Measurements from ENCODE around the gene REG4. TPM values are rescaled to one million over a fixed set of nuclear protein-coding genes. Genes with fewer than 3 reads are reported as not detected.

Gene REG4
- total and polyA plus RNA-seq, 2 donors, result 0.76 to 1.2 TPM

DNA sequence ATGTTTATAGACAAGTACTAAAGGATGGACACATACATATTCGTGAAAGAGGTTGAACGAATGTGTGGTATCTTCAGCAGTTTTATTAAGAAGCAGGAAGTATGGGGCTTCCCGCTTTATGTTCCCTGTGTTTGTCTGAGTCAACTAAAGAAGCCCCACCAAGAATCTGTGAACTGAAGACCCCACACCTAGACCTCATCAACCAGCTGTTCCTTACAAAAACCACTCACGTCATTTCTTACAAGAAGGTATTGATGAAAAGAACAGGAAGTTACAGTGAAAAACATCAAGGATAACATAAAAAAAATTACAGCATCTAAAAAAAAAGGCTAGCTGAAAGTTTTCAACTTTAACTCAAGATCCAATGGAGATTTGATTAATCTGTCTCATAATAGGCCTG is 12.3 kb downstream of the REG4 start:
- no peaks in the 10 kb centered on the region for H3K27me3 ChIP-seq (ENCODE audit: control insufficient read depth in 2 of 2, insufficient read depth in 1 of 2, low read length in 1 of 2)
- H3K4me1 ChIP-seq (ENCODE audit: control insufficient read depth in 2 of 2, insufficient read depth in 2 of 2, low read length in 2 of 2), result peaks cover 0 to 9% of the 10 kb centered on the region in 2 donors
- DNase-seq (ENCODE audit: low read depth in 6 of 9, low spot score in 9 of 9), result peak in 2 of 9 donors; percentile 6 to 30
- no peaks in the 10 kb centered on the region for H3K9me3 ChIP-seq (ENCODE audit: control insufficient read depth in 2 of 2, insufficient read depth in 1 of 2, low read length in 1 of 2)
- no peaks in the 10 kb centered on the region for H3K36me3 ChIP-seq (ENCODE audit: control insufficient read depth in 2 of 2, insufficient read depth in 2 of 2, low read length in 1 of 2)
- no peak overlapping the region for H3K27ac ChIP-seq (ENCODE audit: low read depth in 1 of 2, low read length in 1 of 2)
- 73% methylated on average over 4 of the region's 4 CpGs for WGBS
- no peak overlapping the region for H3K4me3 ChIP-seq (ENCODE audit: low read length in 2 of 2)

DNA sequence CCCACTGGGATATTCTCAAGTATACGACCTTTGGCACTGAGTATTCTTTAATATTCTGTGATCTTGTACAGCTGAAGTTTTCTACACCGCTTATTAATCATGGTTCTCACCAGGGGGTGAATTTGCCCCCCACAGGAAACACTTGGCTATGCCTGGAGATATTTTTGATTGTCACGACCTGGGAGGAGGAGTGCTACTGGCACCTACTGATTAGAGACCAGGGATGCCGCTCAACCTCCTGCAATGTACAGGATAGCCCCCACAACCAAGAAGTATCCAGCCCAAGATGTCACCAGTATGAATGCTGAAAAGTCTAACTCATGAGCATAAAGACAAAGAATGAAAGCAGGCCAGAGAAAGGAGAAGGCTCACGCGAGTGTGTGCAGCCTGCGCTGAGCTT is 13.7 kb downstream of the REG4 start:
- H3K36me3 ChIP-seq (ENCODE audit: control insufficient read depth in 2 of 2, insufficient read depth in 2 of 2, low read length in 1 of 2), result no peaks in the 10 kb centered on the region
- peaks cover 0 to 9% of the 10 kb centered on the region in 2 donors for H3K4me1 ChIP-seq (ENCODE audit: control insufficient read depth in 2 of 2, insufficient read depth in 2 of 2, low read length in 2 of 2)
- no peaks in the 10 kb centered on the region for H3K27me3 ChIP-seq (ENCODE audit: control insufficient read depth in 2 of 2, insufficient read depth in 1 of 2, low read length in 1 of 2)
- no peaks in the 10 kb centered on the region for H3K9me3 ChIP-seq (ENCODE audit: control insufficient read depth in 2 of 2, insufficient read depth in 1 of 2, low read length in 1 of 2)
- no peak overlapping the region for H3K4me3 ChIP-seq (ENCODE audit: low read length in 2 of 2)
- no peak for DNase-seq (ENCODE audit: low read depth in 6 of 9, low spot score in 9 of 9)
- 98% methylated on average over 7 of the region's 7 CpGs for WGBS
- no peak overlapping the region for H3K27ac ChIP-seq (ENCODE audit: low read depth in 1 of 2, low read length in 1 of 2)

DNA sequence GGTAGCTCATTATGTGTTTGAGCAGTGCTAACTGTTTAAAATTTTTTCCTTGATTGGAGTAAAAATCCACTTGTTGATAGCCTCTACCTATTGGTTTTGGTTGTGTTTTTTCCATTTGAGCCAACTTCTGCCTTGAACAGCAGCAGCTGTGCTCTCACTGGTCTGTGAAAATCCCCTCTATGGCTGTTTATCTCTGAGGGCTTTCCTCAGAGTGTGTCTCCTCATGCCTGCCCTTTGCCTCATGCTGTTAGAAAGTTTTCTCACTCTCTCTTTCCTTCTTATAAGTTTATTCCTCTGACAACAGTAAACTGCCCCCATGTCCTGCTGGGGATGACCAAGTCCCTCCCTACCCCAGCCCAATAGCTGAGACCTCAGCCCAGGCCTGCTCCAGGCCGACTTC is 14.1 kb downstream of the REG4 start:
- H3K27ac ChIP-seq (ENCODE audit: low read depth in 1 of 2, low read length in 1 of 2), result no peak overlapping the region
- peaks cover 0 to 9% of the 10 kb centered on the region in 2 donors for H3K4me1 ChIP-seq (ENCODE audit: control insufficient read depth in 2 of 2, insufficient read depth in 2 of 2, low read length in 2 of 2)
- no peaks in the 10 kb centered on the region for H3K9me3 ChIP-seq (ENCODE audit: control insufficient read depth in 2 of 2, insufficient read depth in 1 of 2, low read length in 1 of 2)
- H3K27me3 ChIP-seq (ENCODE audit: control insufficient read depth in 2 of 2, insufficient read depth in 1 of 2, low read length in 1 of 2), result no peaks in the 10 kb centered on the region
- H3K36me3 ChIP-seq (ENCODE audit: control insufficient read depth in 2 of 2, insufficient read depth in 2 of 2, low read length in 1 of 2), result no peaks in the 10 kb centered on the region
- no peak for DNase-seq (ENCODE audit: low read depth in 6 of 9, low spot score in 9 of 9)
- WGBS, result 92% methylated on average over 1 of the region's 1 CpG
- H3K4me3 ChIP-seq (ENCODE audit: low read length in 2 of 2), result no peak overlapping the region

DNA sequence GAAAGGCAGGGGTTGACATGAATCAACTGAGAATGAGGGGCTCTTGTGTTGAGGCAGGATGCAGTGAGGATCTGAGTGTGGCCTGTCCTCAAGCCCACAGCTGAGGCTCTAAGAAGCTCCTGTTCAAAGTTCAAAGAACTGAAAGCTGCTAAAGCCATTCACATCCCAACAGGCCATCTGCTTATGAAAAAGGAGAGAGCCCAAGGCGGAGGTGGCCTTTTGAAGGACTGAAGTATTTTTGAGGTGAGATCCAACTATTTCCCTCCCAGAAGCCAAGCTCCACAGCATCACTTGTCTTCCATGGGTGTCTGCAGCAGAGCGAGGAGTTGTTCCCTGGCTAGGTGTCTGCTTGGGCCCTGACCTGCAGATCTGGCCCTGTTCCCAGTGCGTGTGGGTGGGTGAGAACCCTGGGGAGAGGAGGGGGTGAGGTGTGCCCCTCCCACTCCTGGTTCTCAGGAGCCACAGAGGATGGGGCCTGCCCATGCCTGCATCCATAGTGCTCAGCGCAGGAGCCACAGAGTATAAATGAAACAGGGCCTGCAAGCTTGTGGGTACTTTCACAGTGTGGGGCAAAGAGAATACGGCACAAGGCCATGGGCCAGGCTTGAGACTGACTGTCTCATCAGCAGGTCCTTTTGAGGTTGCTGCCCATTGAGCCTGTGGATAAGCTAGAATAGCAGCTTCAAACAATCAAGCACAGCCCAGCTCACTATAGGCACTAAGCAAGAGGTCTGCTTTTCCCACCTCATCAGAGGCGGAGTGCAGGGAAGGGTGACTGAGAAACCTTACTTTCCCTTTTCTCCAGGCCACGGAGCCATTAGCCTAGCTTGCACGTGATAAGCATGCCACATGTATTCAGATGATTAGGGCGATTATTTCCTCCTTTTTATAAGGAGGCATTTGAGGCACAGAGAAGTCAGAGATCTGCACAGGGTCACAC is 15.7 kb downstream of the REG4 start:
- Histone ChIP-seq H3K4me3 (ENCODE audit: low read length in 2 of 2) (no peak overlapping the region), H3K9me3 (ENCODE audit: control insufficient read depth in 2 of 2, insufficient read depth in 1 of 2, low read length in 1 of 2) (no peaks in the 10 kb centered on the region), H3K4me1 (ENCODE audit: control insufficient read depth in 2 of 2, insufficient read depth in 2 of 2, low read length in 2 of 2) (peaks cover 0 to 9% of the 10 kb centered on the region in 2 donors), H3K27ac (ENCODE audit: low read depth in 1 of 2, low read length in 1 of 2) (no peak overlapping the region), H3K36me3 (ENCODE audit: control insufficient read depth in 2 of 2, insufficient read depth in 2 of 2, low read length in 1 of 2) (no peaks in the 10 kb centered on the region), H3K27me3 (ENCODE audit: control insufficient read depth in 2 of 2, insufficient read depth in 1 of 2, low read length in 1 of 2) (no peaks in the 10 kb centered on the region)
- DNase-seq (ENCODE audit: low read depth in 6 of 9, low spot score in 9 of 9), result no peak
- WGBS, result 95% methylated on average over 9 of the region's 9 CpGs

DNA sequence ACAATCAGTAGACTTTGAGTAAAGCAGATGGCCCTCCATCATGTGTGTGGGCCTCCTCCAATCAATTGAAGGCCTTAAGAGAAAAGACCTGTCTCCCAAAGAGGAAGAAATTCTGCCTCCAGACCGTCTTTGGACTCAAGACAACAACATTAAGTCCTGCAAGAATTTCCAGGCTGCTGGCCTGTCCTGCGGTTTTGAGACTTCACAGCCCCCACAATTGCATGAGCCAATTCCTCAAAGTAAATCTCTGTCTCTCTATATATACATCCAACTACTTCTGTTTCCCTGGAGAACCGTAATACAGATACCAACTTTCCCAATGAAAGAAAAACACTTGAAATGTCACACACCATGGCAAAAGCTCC is 16.4 kb downstream of the REG4 start:
- Histone ChIP-seq H3K36me3 (ENCODE audit: control insufficient read depth in 2 of 2, insufficient read depth in 2 of 2, low read length in 1 of 2) (no peaks in the 10 kb centered on the region), H3K9me3 (ENCODE audit: control insufficient read depth in 2 of 2, insufficient read depth in 1 of 2, low read length in 1 of 2) (no peaks in the 10 kb centered on the region), H3K4me1 (ENCODE audit: control insufficient read depth in 2 of 2, insufficient read depth in 2 of 2, low read length in 2 of 2) (peaks cover 0 to 7% of the 10 kb centered on the region in 2 donors), H3K27me3 (ENCODE audit: control insufficient read depth in 2 of 2, insufficient read depth in 1 of 2, low read length in 1 of 2) (no peaks in the 10 kb centered on the region), H3K4me3 (ENCODE audit: low read length in 2 of 2) (no peak overlapping the region), H3K27ac (ENCODE audit: low read depth in 1 of 2, low read length in 1 of 2) (no peak overlapping the region)
- 92% methylated on average over 3 of the region's 3 CpGs for WGBS
- no peak for DNase-seq (ENCODE audit: low read depth in 6 of 9, low spot score in 9 of 9)

DNA sequence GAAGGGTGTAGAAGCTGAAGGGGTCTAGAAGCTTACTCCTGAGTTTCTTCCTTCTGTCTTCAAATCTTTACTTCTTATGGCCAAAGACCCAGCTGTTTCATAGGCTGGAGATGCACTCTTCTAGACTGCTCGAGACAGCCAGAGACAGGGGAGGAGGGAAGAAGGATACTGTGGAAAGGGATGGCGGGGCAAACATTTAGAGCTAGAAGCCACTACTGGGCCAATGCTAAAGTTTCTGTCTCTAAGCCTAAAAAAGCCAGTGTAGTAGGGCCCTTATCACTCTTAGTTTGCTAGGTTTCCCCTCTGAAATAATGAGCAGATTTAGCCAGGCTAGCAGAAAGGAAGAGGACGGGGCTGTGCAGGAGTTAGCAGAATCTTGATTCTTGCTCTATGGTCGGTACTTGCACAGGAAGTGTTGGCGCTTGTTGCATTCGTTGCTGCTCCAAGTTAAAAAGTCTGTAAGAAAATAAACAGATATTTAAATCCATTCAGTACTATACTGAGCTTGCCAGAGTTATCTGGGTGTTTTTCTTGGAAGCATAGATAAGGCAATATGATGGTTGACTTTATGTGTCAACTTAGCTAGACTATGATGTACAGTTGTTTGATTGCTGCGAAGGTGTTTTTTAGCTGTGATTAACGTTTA is 16.9 kb downstream of the REG4 start:
- H3K36me3 ChIP-seq (ENCODE audit: control insufficient read depth in 2 of 2, insufficient read depth in 2 of 2, low read length in 1 of 2), result no peaks in the 10 kb centered on the region
- DNase-seq (ENCODE audit: low read depth in 6 of 9, low spot score in 9 of 9), result no peak
- no peaks in the 10 kb centered on the region for H3K27me3 ChIP-seq (ENCODE audit: control insufficient read depth in 2 of 2, insufficient read depth in 1 of 2, low read length in 1 of 2)
- H3K27ac ChIP-seq (ENCODE audit: low read depth in 1 of 2, low read length in 1 of 2), result no peak overlapping the region
- no peaks in the 10 kb centered on the region for H3K9me3 ChIP-seq (ENCODE audit: control insufficient read depth in 2 of 2, insufficient read depth in 1 of 2, low read length in 1 of 2)
- H3K4me1 ChIP-seq (ENCODE audit: control insufficient read depth in 2 of 2, insufficient read depth in 2 of 2, low read length in 2 of 2), result peaks cover 0 to 2% of the 10 kb centered on the region in 2 donors
- WGBS, result 90% methylated on average over 8 of the region's 8 CpGs
- H3K4me3 ChIP-seq (ENCODE audit: low read length in 2 of 2), result no peak overlapping the region

DNA sequence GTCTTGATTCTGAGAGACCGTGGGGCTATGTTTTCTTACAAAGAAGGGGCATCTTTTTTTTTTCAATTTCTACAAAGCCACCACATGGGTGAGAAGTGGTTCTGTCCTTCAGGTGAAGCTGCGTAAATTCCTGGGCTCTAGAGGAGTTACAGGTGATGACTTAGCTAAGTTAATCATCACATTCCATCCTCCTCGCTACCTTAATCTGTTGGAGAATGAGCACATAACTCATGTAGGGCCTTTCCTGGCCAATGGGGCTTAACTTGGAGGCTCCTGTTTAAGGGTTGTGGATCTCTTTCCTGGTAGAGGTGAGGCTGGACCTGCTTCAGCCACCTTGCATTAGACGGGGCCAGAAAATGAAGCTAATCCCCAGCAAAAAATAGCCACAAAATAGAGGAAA is 19.9 kb downstream of the REG4 start:
- H3K4me3 ChIP-seq (ENCODE audit: low read length in 2 of 2), result no peak overlapping the region
- H3K36me3 ChIP-seq (ENCODE audit: control insufficient read depth in 2 of 2, insufficient read depth in 2 of 2, low read length in 1 of 2), result no peaks in the 10 kb centered on the region
- no peaks in the 10 kb centered on the region for H3K4me1 ChIP-seq (ENCODE audit: control insufficient read depth in 2 of 2, insufficient read depth in 2 of 2, low read length in 2 of 2)
- no peak for DNase-seq (ENCODE audit: low read depth in 6 of 9, low spot score in 9 of 9)
- H3K27me3 ChIP-seq (ENCODE audit: control insufficient read depth in 2 of 2, insufficient read depth in 1 of 2, low read length in 1 of 2), result no peaks in the 10 kb centered on the region
- no peak overlapping the region for H3K27ac ChIP-seq (ENCODE audit: low read depth in 1 of 2, low read length in 1 of 2)
- WGBS, result 96% methylated on average over 4 of the region's 4 CpGs
- H3K9me3 ChIP-seq (ENCODE audit: control insufficient read depth in 2 of 2, insufficient read depth in 1 of 2, low read length in 1 of 2), result no peaks in the 10 kb centered on the region

DNA sequence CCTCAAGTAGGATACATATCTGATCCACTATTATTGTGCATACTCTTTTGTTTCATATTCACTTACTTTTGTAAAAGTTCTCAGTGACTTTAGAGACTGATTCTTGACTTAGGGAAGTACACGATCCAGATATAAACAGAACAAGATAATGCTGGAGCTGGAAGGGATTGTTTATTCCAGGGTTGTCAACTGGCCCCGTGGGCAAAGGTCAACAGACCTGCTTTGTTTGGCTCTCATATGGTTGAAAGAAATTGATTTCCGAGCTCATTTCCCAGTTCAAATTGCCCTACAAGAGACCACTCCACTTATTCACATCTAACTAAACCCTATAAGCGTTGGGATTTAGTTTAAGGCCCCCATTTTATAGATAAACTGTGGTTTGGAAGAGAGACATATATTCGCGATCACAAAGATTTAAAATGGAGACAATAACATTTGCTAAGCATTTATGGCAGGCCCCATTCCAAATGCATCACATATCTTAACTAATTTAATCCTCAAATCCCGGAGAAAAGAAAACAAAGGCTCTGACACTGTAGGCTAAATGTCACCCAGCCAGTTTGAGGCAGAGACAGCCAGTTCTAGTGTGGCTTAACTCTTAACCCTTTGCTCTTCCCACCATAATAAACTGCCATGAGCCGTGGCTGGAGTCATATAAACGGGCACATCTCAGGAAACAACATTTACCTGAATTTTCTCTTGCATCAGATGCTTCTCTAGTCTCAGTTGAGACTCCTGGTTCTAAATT is 20.6 kb downstream of the REG4 start:
- no peak for DNase-seq (ENCODE audit: low read depth in 6 of 9, low spot score in 9 of 9)
- Histone ChIP-seq H3K4me3 (ENCODE audit: low read length in 2 of 2) (no peak overlapping the region), H3K9me3 (ENCODE audit: control insufficient read depth in 2 of 2, insufficient read depth in 1 of 2, low read length in 1 of 2) (no peaks in the 10 kb centered on the region), H3K27ac (ENCODE audit: low read depth in 1 of 2, low read length in 1 of 2) (no peak overlapping the region), H3K27me3 (ENCODE audit: control insufficient read depth in 2 of 2, insufficient read depth in 1 of 2, low read length in 1 of 2) (no peaks in the 10 kb centered on the region), H3K4me1 (ENCODE audit: control insufficient read depth in 2 of 2, insufficient read depth in 2 of 2, low read length in 2 of 2) (no peaks in the 10 kb centered on the region), H3K36me3 (ENCODE audit: control insufficient read depth in 2 of 2, insufficient read depth in 2 of 2, low read length in 1 of 2) (no peaks in the 10 kb centered on the region)
- WGBS, result 95% methylated on average over 9 of the region's 9 CpGs

DNA sequence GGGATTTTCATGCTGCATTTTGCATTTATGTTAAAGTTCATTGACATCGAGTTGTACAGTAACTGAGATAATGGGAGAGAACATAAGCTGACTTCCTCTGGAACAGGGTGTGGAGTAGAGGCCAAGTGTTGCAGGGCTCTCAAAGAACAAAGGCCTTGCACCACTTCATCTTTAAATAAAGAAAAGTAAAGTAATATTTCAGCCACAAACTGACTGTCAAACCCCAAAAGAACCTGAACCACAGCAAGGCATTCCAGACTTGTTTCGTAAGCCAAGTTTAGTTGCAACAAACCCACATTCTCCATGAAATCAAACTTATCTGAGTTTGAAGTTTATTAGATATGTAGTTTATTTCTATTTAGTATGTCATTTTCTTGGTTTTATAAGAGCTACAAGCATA is 23.5 kb downstream of the REG4 start:
- no peaks in the 10 kb centered on the region for H3K9me3 ChIP-seq (ENCODE audit: control insufficient read depth in 2 of 2, insufficient read depth in 1 of 2, low read length in 1 of 2)
- H3K27me3 ChIP-seq (ENCODE audit: control insufficient read depth in 2 of 2, insufficient read depth in 1 of 2, low read length in 1 of 2), result no peaks in the 10 kb centered on the region
- no peaks in the 10 kb centered on the region for H3K36me3 ChIP-seq (ENCODE audit: control insufficient read depth in 2 of 2, insufficient read depth in 2 of 2, low read length in 1 of 2)
- 86% methylated on average over 2 of the region's 2 CpGs for WGBS
- no peak overlapping the region for H3K4me3 ChIP-seq (ENCODE audit: low read length in 2 of 2)
- no peak for DNase-seq (ENCODE audit: low read depth in 6 of 9, low spot score in 9 of 9)
- no peaks in the 10 kb centered on the region for H3K4me1 ChIP-seq (ENCODE audit: control insufficient read depth in 2 of 2, insufficient read depth in 2 of 2, low read length in 2 of 2)
- no peak overlapping the region for H3K27ac ChIP-seq (ENCODE audit: low read depth in 1 of 2, low read length in 1 of 2)

Data from thymus (tissue), 11 donors.